ENCODE data around the gene HEATR9.

The HEATR9 gene

DNA sequence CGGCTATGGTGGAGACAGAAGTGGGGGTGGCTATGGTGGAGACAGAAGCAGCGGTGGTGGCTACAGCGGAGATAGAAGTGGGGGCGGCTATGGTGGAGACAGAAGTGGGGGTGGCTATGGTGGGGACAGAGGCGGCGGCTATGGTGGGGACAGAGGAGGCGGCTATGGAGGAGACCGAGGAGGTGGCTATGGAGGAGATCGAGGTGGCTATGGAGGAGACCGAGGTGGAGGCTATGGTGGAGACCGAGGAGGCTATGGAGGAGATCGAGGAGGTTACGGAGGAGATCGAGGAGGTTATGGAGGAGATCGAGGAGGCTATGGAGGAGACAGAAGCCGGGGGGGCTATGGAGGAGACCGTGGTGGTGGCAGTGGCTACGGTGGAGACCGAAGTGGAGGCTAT, 24.1 kb downstream of the HEATR9 start:
- Histone ChIP-seq H3K4me3 (ENCODE audit: low read depth, low read length) (no peak overlapping the region), H3K27me3 (ENCODE audit: control insufficient read depth, insufficient read depth, low read length) (no peaks in the 10 kb centered on the region), H3K9ac (no peak overlapping the region), H3K79me2 (no peaks in the 10 kb centered on the region), H3K4me2 (ENCODE audit: low read length) (no peak overlapping the region), H3K9me3 (ENCODE audit: control insufficient read depth, low read length) (no peaks in the 10 kb centered on the region), H2AFZ (no peak overlapping the region), H3K27ac (no peak overlapping the region), H3K4me1 (no peaks in the 10 kb centered on the region), H3K36me3 (ENCODE audit: control insufficient read depth, insufficient read depth, low read length) (no peaks in the 10 kb centered on the region)
- TF ChIP-seq, protein P1, sequence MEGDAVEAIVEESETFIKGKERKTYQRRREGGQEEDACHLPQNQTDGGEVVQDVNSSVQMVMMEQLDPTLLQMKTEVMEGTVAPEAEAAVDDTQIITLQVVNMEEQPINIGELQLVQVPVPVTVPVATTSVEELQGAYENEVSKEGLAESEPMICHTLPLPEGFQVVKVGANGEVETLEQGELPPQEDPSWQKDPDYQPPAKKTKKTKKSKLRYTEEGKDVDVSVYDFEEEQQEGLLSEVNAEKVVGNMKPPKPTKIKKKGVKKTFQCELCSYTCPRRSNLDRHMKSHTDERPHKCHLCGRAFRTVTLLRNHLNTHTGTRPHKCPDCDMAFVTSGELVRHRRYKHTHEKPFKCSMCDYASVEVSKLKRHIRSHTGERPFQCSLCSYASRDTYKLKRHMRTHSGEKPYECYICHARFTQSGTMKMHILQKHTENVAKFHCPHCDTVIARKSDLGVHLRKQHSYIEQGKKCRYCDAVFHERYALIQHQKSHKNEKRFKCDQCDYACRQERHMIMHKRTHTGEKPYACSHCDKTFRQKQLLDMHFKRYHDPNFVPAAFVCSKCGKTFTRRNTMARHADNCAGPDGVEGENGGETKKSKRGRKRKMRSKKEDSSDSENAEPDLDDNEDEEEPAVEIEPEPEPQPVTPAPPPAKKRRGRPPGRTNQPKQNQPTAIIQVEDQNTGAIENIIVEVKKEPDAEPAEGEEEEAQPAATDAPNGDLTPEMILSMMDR (IDR thresholded peaks at IDR 0.05) = no peak

GRCh38 chr17:35843698-35844097, 25.0 kb downstream of the HEATR9 start:
- Histone ChIP-seq H3K36me3 (ENCODE audit: control insufficient read depth, insufficient read depth, low read length) (no peaks in the 10 kb centered on the region), H3K27me3 (ENCODE audit: control insufficient read depth, insufficient read depth, low read length) (no peaks in the 10 kb centered on the region)
- TF ChIP-seq, protein P1 (IDR thresholded peaks at IDR 0.05) = no peak

DNA sequence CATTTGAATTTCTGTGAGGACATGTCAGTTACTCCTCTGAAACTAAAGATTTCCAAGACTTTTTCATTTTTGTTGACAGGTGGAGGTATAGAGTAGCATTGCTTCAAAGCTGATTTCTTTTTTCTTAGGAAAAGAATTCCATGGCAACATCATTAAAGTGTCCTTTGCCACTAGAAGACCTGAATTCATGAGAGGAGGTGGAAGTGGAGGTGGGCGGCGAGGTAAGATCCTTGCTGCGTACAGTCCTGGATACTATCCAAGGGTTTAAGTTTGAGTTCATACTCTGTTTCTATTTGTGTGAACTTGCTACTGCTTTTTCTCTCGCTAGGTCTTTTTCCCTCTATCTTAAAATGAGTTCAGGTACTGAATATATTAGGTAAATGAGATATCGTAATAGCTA, 26.5 kb downstream of the HEATR9 start:
- H2AFZ ChIP-seq = no peak overlapping the region
- no peaks in the 10 kb centered on the region for H3K36me3 ChIP-seq (ENCODE audit: control insufficient read depth, insufficient read depth, low read length)
- H3K27ac ChIP-seq = no peak overlapping the region

More at GRCh38 chr17:35843698-35844097, 25.0 kb downstream of the HEATR9 start:
- H3K27ac ChIP-seq = no peak overlapping the region
- H3K9ac ChIP-seq = no peak overlapping the region
- no peaks in the 10 kb centered on the region for H3K4me1 ChIP-seq
- no peaks in the 10 kb centered on the region for H3K9me3 ChIP-seq (ENCODE audit: control insufficient read depth, low read length)
- no peaks in the 10 kb centered on the region for H3K79me2 ChIP-seq
- H3K4me2 ChIP-seq (ENCODE audit: low read length) = no peak overlapping the region
- no peak overlapping the region for H2AFZ ChIP-seq
- H3K4me3 ChIP-seq (ENCODE audit: low read depth, low read length) = no peak overlapping the region

GRCh38 chr17:35841505-35841904, 27.2 kb downstream of the HEATR9 start:
- no peaks in the 10 kb centered on the region for H3K36me3 ChIP-seq (ENCODE audit: control insufficient read depth, insufficient read depth, low read length)

More for the DNA sequence above, 26.5 kb downstream of the HEATR9 start:
- H3K79me2 ChIP-seq = no peaks in the 10 kb centered on the region
- no peaks in the 10 kb centered on the region for H3K4me1 ChIP-seq
- H3K4me3 ChIP-seq (ENCODE audit: low read depth, low read length) = no peak overlapping the region
- H3K27me3 ChIP-seq (ENCODE audit: control insufficient read depth, insufficient read depth, low read length) = no peaks in the 10 kb centered on the region
- no peaks in the 10 kb centered on the region for H3K9me3 ChIP-seq (ENCODE audit: control insufficient read depth, low read length)
- no peak overlapping the region for H3K4me2 ChIP-seq (ENCODE audit: low read length)
- H3K9ac ChIP-seq = no peak overlapping the region
- TF ChIP-seq, protein P1 (IDR thresholded peaks at IDR 0.05) = no peak

DNA sequence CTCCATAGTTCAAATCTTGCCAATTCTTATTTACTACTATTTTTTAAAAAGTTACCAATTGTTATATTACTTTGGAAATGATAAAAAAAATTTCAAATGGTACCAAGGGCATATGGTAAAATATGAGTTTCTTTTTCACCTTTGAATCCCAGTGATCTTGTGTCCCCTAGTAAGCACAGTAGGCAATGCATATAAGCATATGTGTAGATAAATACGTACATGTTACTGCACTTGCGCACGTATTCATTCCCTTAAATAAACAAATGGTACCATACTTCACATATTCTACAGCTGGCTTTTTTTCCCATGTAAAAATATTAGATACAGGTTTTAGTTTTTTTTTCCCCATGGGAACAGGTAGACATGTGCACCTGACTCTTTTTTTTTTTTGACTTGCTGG, 27.6 kb downstream of the HEATR9 start:
- H3K9ac ChIP-seq = no peak overlapping the region
- H3K9me3 ChIP-seq (ENCODE audit: control insufficient read depth, low read length) = no peaks in the 10 kb centered on the region
- no peak overlapping the region for H3K4me2 ChIP-seq (ENCODE audit: low read length)
- TF ChIP-seq, protein P1 (IDR thresholded peaks at IDR 0.05) = no peak
- no peak overlapping the region for H2AFZ ChIP-seq
- no peaks in the 10 kb centered on the region for H3K79me2 ChIP-seq
- no peaks in the 10 kb centered on the region for H3K27me3 ChIP-seq (ENCODE audit: control insufficient read depth, insufficient read depth, low read length)
- no peak overlapping the region for H3K27ac ChIP-seq
- no peak overlapping the region for H3K4me3 ChIP-seq (ENCODE audit: low read depth, low read length)
- no peaks in the 10 kb centered on the region for H3K36me3 ChIP-seq (ENCODE audit: control insufficient read depth, insufficient read depth, low read length)
- no peaks in the 10 kb centered on the region for H3K4me1 ChIP-seq

More at GRCh38 chr17:35841505-35841904, 27.2 kb downstream of the HEATR9 start:
- Histone ChIP-seq H3K4me1 (no peaks in the 10 kb centered on the region), H3K4me2 (ENCODE audit: low read length) (no peak overlapping the region), H2AFZ (no peak overlapping the region), H3K79me2 (no peaks in the 10 kb centered on the region), H3K9me3 (ENCODE audit: control insufficient read depth, low read length) (no peaks in the 10 kb centered on the region), H3K27me3 (ENCODE audit: control insufficient read depth, insufficient read depth, low read length) (no peaks in the 10 kb centered on the region), H3K4me3 (ENCODE audit: low read depth, low read length) (no peak overlapping the region), H3K27ac (no peak overlapping the region), H3K9ac (no peak overlapping the region)
- TF ChIP-seq, protein P1 (IDR thresholded peaks at IDR 0.05) = no peak

Measured in parathyroid adenoma (tissue), 2 donors.